Central memory CD4-positive, alpha-beta T cell (primary cell): ENCODE data around the gene TAGLN3.

Experiments used
- DNase-seq: peaks from one replicate; pipeline ENCODE4 v3.0.0; 2022

Gene TAGLN3

DNA sequence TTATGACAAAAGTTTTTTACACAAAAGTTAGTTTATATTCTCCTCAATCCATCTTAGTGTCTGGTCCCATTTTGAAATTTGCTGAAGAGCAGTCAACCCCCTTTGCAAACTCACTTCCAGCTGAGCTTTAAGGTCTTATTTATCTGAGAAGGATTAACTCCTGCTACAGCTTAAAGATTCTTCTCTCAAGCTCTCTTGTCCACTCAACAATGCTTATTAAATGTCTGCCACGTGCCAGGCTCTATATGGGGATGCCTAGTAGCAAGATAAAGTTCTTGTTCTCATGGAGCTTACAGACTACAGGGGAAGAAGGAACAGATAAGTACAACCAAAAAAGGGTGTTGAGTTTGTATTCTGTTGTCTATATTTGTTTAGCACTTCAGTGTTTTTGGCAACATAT lies 54.5 kb downstream of the TAGLN3 start:
- DNase-seq: no peak

DNA sequence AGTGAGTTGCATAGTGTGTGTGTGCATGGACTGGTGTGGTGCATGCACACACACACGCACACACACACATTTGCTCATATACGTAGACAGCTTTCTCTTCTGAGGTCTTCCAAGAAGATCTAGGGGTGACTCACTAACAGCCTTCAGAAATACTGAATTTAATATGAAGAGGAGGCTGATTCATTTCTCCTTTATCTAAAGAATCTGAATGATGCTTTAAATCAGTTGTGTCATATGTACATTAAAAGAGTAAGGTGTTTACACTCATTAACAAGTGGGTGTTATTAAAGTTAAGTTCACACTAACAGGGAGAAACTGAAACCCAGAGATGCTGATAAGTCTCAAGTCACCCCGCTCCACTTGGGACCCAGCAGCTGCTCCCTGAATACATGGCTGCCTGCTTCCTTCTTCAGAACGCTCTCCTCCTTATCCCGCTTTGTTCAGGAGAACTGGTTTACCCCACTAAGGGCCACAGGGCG lies 57.8 kb downstream of the TAGLN3 start:
- no peak for DNase-seq

- DNase-seq: no peak
Observed at GRCh38 chr3:112059497-112059896, 60.8 kb downstream of the TAGLN3 start.

GRCh38 chr3:112061152-112061551 lies 62.4 kb downstream of the TAGLN3 start:
- DNase-seq: no peak
